ENCODE results near the gene KRT38. TPM values are rescaled to one million over a fixed set of nuclear protein-coding genes. Genes with fewer than 3 reads are reported as not detected.

Gene KRT38
- total RNA-seq, 4 donors from 2014 or later, result not detected

GRCh38 chr17:41474863-41475262 lies 34.1 kb upstream of the KRT38 start:
- no peak for DNase-seq (ENCODE audit: low spot score in 2 of 2)
- H3K27me3 ChIP-seq, result no peaks in the 10 kb centered on the region
- H3K4me1 ChIP-seq, result no peaks in the 10 kb centered on the region
- no peak overlapping the region for H3K4me3 ChIP-seq
- no peak overlapping the region for H3K27ac ChIP-seq
- H3K9me3 ChIP-seq, result peaks cover 0 to 4% (median 0%) of the 10 kb centered on the region in 4 donors
- no peaks in the 10 kb centered on the region for H3K36me3 ChIP-seq
- TF ChIP-seq POLR2A (IDR thresholded peaks at IDR 0.05) (no peak), EP300 (IDR thresholded peaks at IDR 0.05) (no peak), CTCF (IDR thresholded peaks at IDR 0.05) (no peak)
- WGBS, 2 donors, result 52 to 66% methylated on average over 8 of the region's 8 CpGs

GRCh38 chr17:41468346-41468745 lies 27.6 kb upstream of the KRT38 start:
- no peaks in the 10 kb centered on the region for H3K36me3 ChIP-seq
- no peak overlapping the region for H3K27ac ChIP-seq
- H3K4me1 ChIP-seq, result no peaks in the 10 kb centered on the region
- no peak overlapping the region for H3K4me3 ChIP-seq
- H3K9me3 ChIP-seq, result peaks cover 0 to 13% (median 0%) of the 10 kb centered on the region in 4 donors
- H3K27me3 ChIP-seq, result no peaks in the 10 kb centered on the region
- no peak for DNase-seq (ENCODE audit: low spot score in 2 of 2)
- no peak for TF ChIP-seq EP300 (IDR thresholded peaks at IDR 0.05)
- no peak for TF ChIP-seq CTCF (IDR thresholded peaks at IDR 0.05)
- TF ChIP-seq POLR2A (IDR thresholded peaks at IDR 0.05), result no peak

- no peak for DNase-seq (ENCODE audit: low spot score in 2 of 2)
- WGBS, 2 donors, result 33 to 46% methylated on average over 4 of the region's 4 CpGs
- no peaks in the 10 kb centered on the region for H3K4me1 ChIP-seq
- no peak overlapping the region for H3K4me3 ChIP-seq
- peaks cover 0 to 13% (median 0%) of the 10 kb centered on the region in 4 donors for H3K9me3 ChIP-seq
- no peaks in the 10 kb centered on the region for H3K27me3 ChIP-seq
- TF ChIP-seq CTCF (IDR thresholded peaks at IDR 0.05), result no peak
- TF ChIP-seq POLR2A (IDR thresholded peaks at IDR 0.05), result no peak
- no peak for TF ChIP-seq EP300 (IDR thresholded peaks at IDR 0.05)
- no peaks in the 10 kb centered on the region for H3K36me3 ChIP-seq
- no peak overlapping the region for H3K27ac ChIP-seq
These were observed 26.8 kb upstream of the KRT38 start for GRCh38 chr17:41467561-41467960.

- Histone ChIP-seq H3K27ac (no peak within 1 kb of the TSS), H3K4me1 (no peaks in the 10 kb centered on the region), H3K36me3 (no peaks in the 10 kb centered on the region), H3K4me3 (no peak within 1 kb of the TSS), H3K27me3 (no peaks in the 10 kb centered on the region), H3K9me3 (peaks cover 0 to 13% (median 0%) of the 10 kb centered on the region in 4 donors)
- DNase-seq (ENCODE audit: low spot score in 2 of 2), result no peak
- WGBS, 2 donors, result 86 to 94% methylated on average over 5 to 14 of the region's 14 CpGs
- TF ChIP-seq EP300 (IDR thresholded peaks at IDR 0.05) (no peak), CTCF (IDR thresholded peaks at IDR 0.05) (no peak), POLR2A (IDR thresholded peaks at IDR 0.05) (no peak)
These were observed 26.2 kb upstream of the KRT38 start, which contains the start of gene KRT32 for GRCh38 chr17:41466988-41467387. Gene KRT32 (minus strand): TSS chr17:41467386. CDS start chr17:41467325, 61 bp downstream.

GRCh38 chr17:41464682-41465081 lies 23.9 kb upstream of the KRT38 start:
- H3K9me3 ChIP-seq, result peaks cover 0 to 13% (median 0%) of the 10 kb centered on the region in 4 donors
- no peak overlapping the region for H3K4me3 ChIP-seq
- no peaks in the 10 kb centered on the region for H3K4me1 ChIP-seq
- peak; percentile 23 to 80 for DNase-seq (ENCODE audit: low spot score in 2 of 2)
- WGBS, 2 donors, result 52 to 71% methylated on average over 6 of the region's 6 CpGs
- TF ChIP-seq CTCF (IDR thresholded peaks at IDR 0.05) (no peak), EP300 (IDR thresholded peaks at IDR 0.05) (peak in 1 of 2 donors; percentile 17), POLR2A (IDR thresholded peaks at IDR 0.05) (no peak)
- H3K27me3 ChIP-seq, result no peaks in the 10 kb centered on the region
- no peaks in the 10 kb centered on the region for H3K36me3 ChIP-seq
- no peak overlapping the region for H3K27ac ChIP-seq

Measured in tibial nerve (tissue), 4 donors.